Endothelial cell of hepatic sinusoid (primary cell): ENCODE results near the gene SENP7.
"Not testable (repeated sequence)": the region's sequence is repeated elsewhere in the genome, so short reads cannot be mapped to it uniquely, and the experiment has no call there.

ENCODE experiments used
- in situ Hi-C: cut with HindIII; loops from 2 replicates; pipeline ENCODE4 v1.10.0; 2017; ENCODE audit warnings: low sequenced_read_pairs

Gene SENP7

GRCh38 chr3:101453961-101454360, 59.1 kb downstream of the SENP7 start:
- in situ Hi-C loops, result no loop called here

DNA sequence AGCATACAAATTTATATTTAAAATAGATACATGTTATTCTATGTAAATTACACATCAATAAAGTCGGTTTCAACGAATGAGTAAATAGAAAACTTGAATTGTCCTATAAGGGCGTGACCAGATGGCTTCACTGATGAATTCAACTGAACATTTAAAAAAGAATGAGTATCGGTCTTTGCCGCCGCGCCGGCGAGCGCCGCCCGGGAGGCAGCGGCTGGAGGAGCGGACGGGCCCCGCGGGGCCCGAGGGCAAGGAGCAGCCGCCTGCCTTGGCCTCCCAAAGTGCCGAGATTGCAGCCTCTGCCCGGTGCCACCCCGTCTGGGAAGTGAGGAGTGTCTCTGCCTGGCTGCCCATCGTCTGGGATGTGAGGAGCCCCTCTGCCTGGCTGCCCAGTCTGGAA, 74.4 kb downstream of the SENP7 start:
- in situ Hi-C loops, result not testable (repeated sequence)

GRCh38 chr3:101433652-101434051, 79.4 kb downstream of the SENP7 start:
- in situ Hi-C loops, result no loop called here

- in situ Hi-C loops, result no loop called here
These were observed 88.8 kb downstream of the SENP7 start for GRCh38 chr3:101423984-101424888.

- in situ Hi-C loops, result no loop called here
These were observed 94.2 kb downstream of the SENP7 start for GRCh38 chr3:101418851-101419250.

DNA sequence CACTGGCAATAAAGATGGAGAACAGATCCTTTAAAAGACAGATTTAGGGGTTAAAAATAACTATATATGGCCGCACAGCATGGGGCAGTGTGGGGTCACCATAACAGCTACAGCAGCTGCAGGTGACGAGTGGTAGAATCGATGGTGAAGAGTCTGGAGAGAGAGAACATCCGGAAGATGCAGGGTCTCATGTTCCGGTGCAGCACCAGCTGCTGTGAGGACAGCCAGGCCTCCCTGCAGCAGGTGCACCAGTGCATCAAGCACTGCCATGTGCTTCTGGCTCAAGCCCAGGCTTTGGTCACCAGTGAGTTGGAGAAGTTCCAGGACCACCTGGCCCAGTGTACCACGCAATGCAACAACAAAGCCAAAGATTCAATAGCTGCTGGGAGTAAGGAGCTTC, 98.9 kb downstream of the SENP7 start:
- in situ Hi-C loops, result no loop called here

GRCh38 chr3:101413656-101414055, 99.4 kb downstream of the SENP7 start:
- in situ Hi-C loops, result no loop called here

DNA sequence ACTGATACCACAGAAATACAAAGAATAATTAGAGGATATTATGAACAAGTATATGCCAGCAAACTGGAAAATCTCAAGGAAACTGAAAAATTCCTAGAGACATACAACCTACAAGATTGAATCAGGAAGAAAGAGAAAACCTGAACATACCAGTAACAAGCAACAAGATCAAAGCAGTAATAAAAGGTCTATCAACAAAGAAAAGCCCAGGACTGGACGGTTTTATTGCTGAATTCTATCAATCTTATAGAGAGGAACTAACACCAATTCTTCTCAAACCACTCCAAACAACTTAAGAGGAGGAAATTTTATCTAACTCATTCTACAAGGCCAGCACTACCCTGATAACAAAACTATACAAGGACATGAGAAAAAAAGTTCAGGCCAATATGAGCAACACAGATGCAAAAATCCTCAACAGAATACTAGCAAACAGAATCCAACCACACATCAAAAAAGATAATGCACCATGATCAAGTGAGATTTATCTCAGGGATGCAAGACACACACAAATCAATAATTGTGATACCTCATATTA, 121.5 kb downstream of the SENP7 start:
- in situ Hi-C loops, result no loop called here

GRCh38 chr3:101388706-101389105, 124.3 kb downstream of the SENP7 start:
- in situ Hi-C loops, result no loop called here

DNA sequence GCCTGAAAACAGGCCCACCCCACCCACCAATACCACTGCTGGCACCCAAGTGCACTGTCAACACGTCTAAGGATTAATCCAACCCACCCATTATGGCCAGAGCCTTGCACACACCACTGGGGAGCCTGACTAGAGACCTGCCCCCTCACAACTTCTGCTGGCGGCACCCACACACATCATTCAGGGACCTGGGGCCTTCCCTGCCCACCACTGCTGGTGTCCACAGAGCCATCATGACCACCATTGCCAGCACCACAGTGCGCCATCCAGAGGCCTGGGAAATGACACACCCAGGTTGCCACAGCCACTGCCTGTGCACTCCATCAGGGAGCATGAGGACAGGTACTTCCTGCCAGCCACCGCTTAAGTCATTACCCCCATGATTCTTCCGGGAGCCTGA, 125.7 kb downstream of the SENP7 start:
- in situ Hi-C loops, result no loop called here

DNA sequence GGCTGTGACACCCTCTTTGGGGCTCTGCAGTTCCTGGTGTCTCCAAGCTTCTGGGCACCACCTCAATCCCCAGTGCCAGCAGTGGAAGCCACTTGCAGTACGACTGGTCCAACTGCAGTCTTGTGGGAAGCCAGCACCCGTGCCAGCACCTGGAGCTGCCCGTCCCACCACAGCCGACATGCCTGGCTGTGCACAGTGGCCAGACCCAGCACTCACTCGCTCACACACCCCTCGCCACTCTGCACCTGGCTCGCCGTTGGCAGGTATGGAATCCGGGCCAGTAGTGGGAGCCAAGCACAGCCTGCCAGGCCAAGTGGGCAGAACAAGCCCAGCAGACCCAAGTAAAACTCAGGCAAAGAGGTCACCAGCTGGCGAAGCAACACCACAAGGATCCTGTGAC, 128.6 kb downstream of the SENP7 start:
- in situ Hi-C loops, result no loop called here

- in situ Hi-C loops, result no loop called here
These were observed 129.4 kb downstream of the SENP7 start for GRCh38 chr3:101383656-101384055.

DNA sequence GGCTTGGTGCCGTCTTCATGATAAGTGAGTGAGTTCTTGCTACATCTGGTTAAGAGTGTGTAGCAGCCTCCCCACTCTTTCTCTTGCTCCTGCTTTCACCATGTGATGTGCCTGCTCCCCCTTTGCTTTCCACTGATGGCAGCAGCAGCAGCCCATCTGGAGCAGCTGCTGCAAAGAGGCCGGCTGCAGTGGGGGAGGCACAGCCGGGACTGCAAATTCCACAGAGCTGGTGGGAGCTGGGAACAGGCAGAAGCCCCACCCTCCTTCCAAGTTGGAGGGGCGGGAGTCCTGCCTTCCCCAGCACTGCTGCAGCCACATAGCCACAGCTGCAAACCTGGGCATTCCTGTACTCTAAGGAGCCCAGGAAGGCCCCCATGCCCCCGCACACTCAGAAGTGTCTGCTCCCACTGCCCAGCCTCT, 129.8 kb downstream of the SENP7 start:
- in situ Hi-C loops, result no loop called here

DNA sequence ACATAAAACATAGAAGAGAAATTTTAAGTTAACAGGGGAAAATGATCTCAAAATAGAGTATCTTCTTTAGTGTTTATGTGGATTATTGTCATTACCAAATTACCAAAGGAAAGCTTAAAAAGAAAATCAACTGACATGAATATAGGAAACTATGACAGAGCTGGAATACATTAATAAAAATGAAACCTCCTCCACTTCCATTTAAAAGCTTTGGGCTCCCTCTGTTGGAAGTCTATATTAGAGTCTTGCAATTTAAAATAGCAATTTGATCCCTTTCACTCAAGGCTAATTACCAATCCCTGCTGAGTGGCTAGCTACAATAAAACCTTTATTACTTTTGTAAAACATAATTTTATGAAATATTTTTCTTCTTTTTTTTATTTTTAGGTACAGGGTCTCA, 131.2 kb downstream of the SENP7 start:
- in situ Hi-C loops, result no loop called here

- in situ Hi-C loops, result no loop called here
These were observed 133.2 kb downstream of the SENP7 start for GRCh38 chr3:101379658-101380376.

DNA sequence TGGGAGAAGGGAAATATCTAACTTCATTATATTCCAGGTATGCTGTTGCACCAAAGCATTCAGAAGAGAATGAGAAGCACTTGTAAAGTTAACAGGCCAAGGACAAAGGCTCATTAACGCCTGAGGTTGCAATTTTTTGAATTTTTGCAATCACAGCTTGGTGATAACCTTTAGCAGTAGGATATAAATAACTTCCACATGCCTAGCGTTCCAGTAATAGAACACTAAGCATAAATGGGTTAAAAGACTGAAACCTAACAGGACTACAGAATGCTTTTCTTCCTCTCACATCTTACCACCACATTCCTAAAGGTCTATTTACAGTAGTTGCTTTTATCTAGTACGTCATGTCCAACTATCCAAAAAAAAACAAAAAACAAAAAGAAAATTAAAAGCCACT, 135.2 kb downstream of the SENP7 start:
- in situ Hi-C loops, result no loop called here

DNA sequence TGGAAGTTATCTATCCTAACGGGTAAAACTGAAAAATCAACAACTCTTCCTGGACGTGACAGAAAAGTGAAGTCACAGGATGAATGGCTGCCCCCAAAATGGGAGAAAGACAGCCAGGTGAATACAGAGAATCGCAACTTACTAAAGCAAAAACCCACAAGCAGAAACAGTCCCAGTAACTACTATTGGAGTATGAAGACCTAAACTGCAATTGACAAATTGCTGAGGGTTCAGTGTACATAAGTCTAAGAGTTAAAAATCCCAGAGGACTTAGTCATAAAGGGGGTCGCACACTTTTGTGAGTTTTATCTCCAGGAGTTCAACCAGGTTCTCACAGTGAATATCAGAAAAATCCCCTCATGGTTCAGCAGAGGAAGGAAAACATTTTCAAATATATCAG, 135.8 kb downstream of the SENP7 start:
- in situ Hi-C loops, result no loop called here

DNA sequence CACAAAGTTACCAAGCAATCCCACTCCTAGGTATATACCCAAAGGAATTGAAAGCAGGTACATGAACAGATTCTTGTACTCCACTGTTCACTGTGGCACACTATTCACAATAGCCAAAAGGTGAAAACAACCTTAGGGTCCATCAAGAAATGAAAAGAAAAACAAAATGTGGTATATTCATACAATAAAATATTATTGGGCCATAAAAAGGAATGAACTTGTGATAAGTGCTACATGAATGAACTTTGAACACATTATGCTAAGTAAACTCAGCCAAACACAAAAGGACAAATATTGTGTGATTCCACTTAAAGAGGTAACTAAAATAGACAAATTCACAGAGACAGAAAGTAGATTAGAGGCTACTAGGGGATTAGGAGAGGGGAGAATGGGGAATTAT, 137.4 kb downstream of the SENP7 start:
- in situ Hi-C loops, result no loop called here

DNA sequence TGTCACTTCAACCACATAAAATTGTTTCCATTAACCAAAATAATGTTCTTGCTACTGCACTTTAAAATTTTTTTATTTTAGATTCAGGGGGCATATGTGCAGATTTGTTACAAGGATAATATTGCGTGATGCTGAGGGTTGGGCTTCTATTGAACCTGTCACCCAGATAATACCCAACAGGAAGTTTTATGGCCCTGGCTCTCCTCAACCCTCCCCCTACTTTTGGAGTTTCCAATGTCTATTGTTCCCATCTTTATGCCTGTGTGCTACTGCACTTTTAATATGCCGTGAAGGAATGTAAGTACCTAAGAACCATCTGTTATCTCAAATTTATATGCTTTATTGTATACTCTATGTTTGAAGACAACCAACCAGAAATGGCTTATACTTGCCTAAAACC, 150.6 kb downstream of the SENP7 start:
- in situ Hi-C loops, result no loop called here

- in situ Hi-C loops, result no loop called here
These were observed 161.2 kb downstream of the SENP7 start for GRCh38 chr3:101351829-101352228.

GRCh38 chr3:101340591-101340990, 172.4 kb downstream of the SENP7 start:
- in situ Hi-C loops, result no loop called here

DNA sequence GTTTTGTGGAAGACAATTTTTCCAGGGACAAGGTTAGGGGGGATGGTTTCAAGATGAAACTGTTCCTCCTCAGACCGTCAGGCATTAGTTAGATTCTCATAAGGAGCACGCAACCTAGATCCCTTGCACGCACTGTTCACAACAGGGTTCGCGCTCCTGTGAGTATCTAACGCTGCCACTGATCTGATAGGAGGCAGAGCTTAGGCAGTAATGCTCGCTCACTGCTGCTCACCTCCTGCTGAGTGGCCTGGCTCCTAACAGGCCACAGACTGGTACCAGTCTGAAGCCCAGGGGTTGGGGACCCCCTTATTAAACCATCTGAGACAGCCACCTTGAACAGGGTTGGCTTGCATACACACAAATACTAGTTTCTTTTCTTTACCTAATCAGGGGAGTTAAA, 179.1 kb downstream of the SENP7 start:
- in situ Hi-C loops, result no loop called here
